Astrocyte of the spinal cord (primary cell): Measurements from ENCODE around the gene NPPC.

Experiments
- DNase-seq: peaks from one replicate; pipeline ENCODE4 v3.0.0; 2011; ENCODE audit warnings: low read depth, low spot score
- H3K4me3 ChIP-seq: 2 replicates; pipeline ENCODE4 v1.5.1; 2011; ENCODE audit warnings: low read depth, mild to moderate bottlenecking, low read length, moderate library complexity
- CTCF ChIP-seq: IDR thresholded peaks from 2 replicates; pipeline ENCODE4 v1.5.1; 2012; ENCODE audit warnings: low read depth, mild to moderate bottlenecking, low read length, inconsistent platforms
- in situ Hi-C: cut with HindIII; loops from 2 replicates; pipeline ENCODE4 v1.10.0; 2017; ENCODE audit warnings: low sequenced_read_pairs

NPPC gene

GRCh38 chr2:231894566-231895380 lies 31.4 kb downstream of the NPPC start:
- no peak for TF ChIP-seq CTCF
- in situ Hi-C loops, result no loop called here
- H3K4me3 ChIP-seq, result no peak overlapping the region
- DNase-seq, result no peak

GRCh38 chr2:231891514-231891905 lies 34.7 kb downstream of the NPPC start:
- no peak for DNase-seq
- in situ Hi-C loops, result no loop called here
- no peak overlapping the region for H3K4me3 ChIP-seq
- TF ChIP-seq CTCF, result no peak

GRCh38 chr2:231890896-231891513 lies 35.2 kb downstream of the NPPC start:
- DNase-seq, result no peak
- TF ChIP-seq CTCF, result no peak
- in situ Hi-C loops, result no loop called here
- no peak overlapping the region for H3K4me3 ChIP-seq

- in situ Hi-C loops, result no loop called here
- no peak for DNase-seq
- TF ChIP-seq CTCF, result no peak
- H3K4me3 ChIP-seq, result no peak overlapping the region
Measured at GRCh38 chr2:231887756-231888155, 38.4 kb downstream of the NPPC start.

GRCh38 chr2:231886071-231886681 lies 40.0 kb downstream of the NPPC start:
- no peak for DNase-seq
- in situ Hi-C loops, result no loop called here
- H3K4me3 ChIP-seq, result no peak overlapping the region
- no peak for TF ChIP-seq CTCF

GRCh38 chr2:231884438-231885140 lies 41.6 kb downstream of the NPPC start:
- no peak for DNase-seq
- H3K4me3 ChIP-seq, result no peak overlapping the region
- in situ Hi-C loops, result no loop called here
- TF ChIP-seq CTCF, result no peak
